HCT116 (cell line): ENCODE measurements around the gene DNMT3A. TPM values are rescaled to one million over a fixed set of nuclear protein-coding genes. Genes with fewer than 3 reads are reported as not detected.

Experiments
- ATAC-seq: fragments of 200-7000 bp; cut with Tn5 transposase; 2 replicates; pipeline ENCODE4 v1.9.1; 2020; ENCODE audit warnings: mild to moderate bottlenecking, moderate library complexity
- BruUV-seq: library from RNA; stranded (reverse); fragments of 400-500 nt; replicated peaks from 2 replicates; lab custom pipeline; 2021; lab: Mats Ljungman, UMichigan
- CTCF ChIA-PET: fragments of 300-600 bp; sonication (Branson Sonifier 250); formaldehyde crosslinking; loops from one replicate; lab custom pipeline; 2021; ENCODE audit warnings: antibody characterized with exemption; lab: Charles Lee
- POLR2A ChIA-PET: fragments of 300-600, 350-600 bp; sonication (Branson Sonifier 250); formaldehyde crosslinking; loops from one replicate; lab custom pipeline; 2021; ENCODE audit warnings: antibody characterized with exemption; lab: Charles Lee
- RAD21 ChIA-PET, 2 experiments: fragments of 300-600 bp; sonication (Branson Sonifier 250); formaldehyde crosslinking; loops; one replicate each; lab custom pipeline; 2023; ENCODE audit warnings: low total read pairs in 2 of 2; ENCODE audit not compliant: uncharacterized antibody in 2 of 2, unreplicated experiment in 2 of 2, low non-redundant PET in 1 of 2; lab: Charles Lee
- DNase-seq: peaks from one replicate; pipeline ENCODE4 v3.0.0-alpha.2; 2010; ENCODE audit warnings: low read depth, low spot score
- H2AFZ ChIP-seq: fragments of 200-600 bp; shearing (Covaris generic), sonication (generic); 2 replicates; pipeline ENCODE4 v1.6.1; 2017; ENCODE audit warnings: low read depth, mixed run types, mixed read lengths, antibody characterized with exemption, low read length; ENCODE audit not compliant: poor library complexity, severe bottlenecking
- H3K27ac ChIP-seq: 2 replicates; pipeline ENCODE4 v1.5.1; 2012; ENCODE audit warnings: low read depth, low read length
- H3K27me3 ChIP-seq: fragments of 200-600 bp; sonication (generic); 2 replicates; pipeline ENCODE4 v1.6.1; 2016; ENCODE audit warnings: mixed run types, low read length, mixed read lengths; ENCODE audit not compliant: insufficient read depth
- H3K36me3 ChIP-seq, 2 experiments: fragments of 200-500 bp in 1 of 2; fragments of 200-600 bp in 1 of 2; sonication (Bioruptor generic) in 1 of 2; sonication (generic) in 1 of 2; 2 replicates each; pipeline versions ENCODE4 v1.5.1 to v1.6.1; 2014 to 2016; ENCODE audit warnings: low read length in 2 of 2, inconsistent platforms in 1 of 2, mixed read lengths in 1 of 2, mixed run types in 1 of 2; ENCODE audit not compliant: insufficient read depth in 2 of 2, control insufficient read depth in 1 of 2
- H3K4me1 ChIP-seq, 2 experiments: fragments of 200-600 bp in 1 of 2; sonication (generic) in 1 of 2; 2 replicates each; pipeline versions ENCODE4 v1.5.1 to v1.6.1; 2012 to 2017; ENCODE audit warnings: low read length in 2 of 2, inconsistent platforms in 1 of 2, mild to moderate bottlenecking in 1 of 2, mixed read lengths in 1 of 2, mixed run types in 1 of 2, moderate library complexity in 1 of 2; ENCODE audit not compliant: insufficient read depth in 2 of 2, control insufficient read depth in 1 of 2
- H3K4me2 ChIP-seq: fragments of 200-600 bp; sonication (generic); 2 replicates; pipeline ENCODE4 v1.6.1; 2017; ENCODE audit warnings: mixed run types, low read length, mixed read lengths
- H3K4me3 ChIP-seq, 2 experiments: fragments of 200-600 bp in 1 of 2; sonication (generic) in 1 of 2; replicated peaks in 1 of 2; 2 replicates each; pipeline ENCODE4 v1.5.1; 2011 to 2016; ENCODE audit warnings: low read length in 2 of 2, control low read depth in 1 of 2, low read depth in 1 of 2, mild to moderate bottlenecking in 1 of 2, mixed read lengths in 1 of 2, mixed run types in 1 of 2
- H3K79me2 ChIP-seq: fragments of 200-600 bp; sonication (generic); 2 replicates; pipeline ENCODE4 v1.6.1; 2017; ENCODE audit warnings: mild to moderate bottlenecking, mixed run types, low read length, moderate library complexity, mixed read lengths; ENCODE audit not compliant: insufficient read depth
- H3K9ac ChIP-seq: fragments of 200-600 bp; sonication (generic); 2 replicates; pipeline ENCODE4 v1.6.1; 2016; ENCODE audit warnings: low read length, mixed read lengths
- H3K9me2 ChIP-seq: fragments of 200-600 bp; sonication (generic), shearing (Covaris generic); 2 replicates; pipeline ENCODE4 v1.6.1; 2017; ENCODE audit warnings: mixed run types, mild to moderate bottlenecking, moderate library complexity; ENCODE audit not compliant: insufficient read depth
- H3K9me3 ChIP-seq, 2 experiments: fragments of 200-500 bp in 1 of 2; fragments of 200-600 bp in 1 of 2; sonication (Bioruptor generic) in 1 of 2; sonication (generic) in 1 of 2; 2 replicates each; pipeline ENCODE4 v1.6.1; 2014 to 2017; ENCODE audit warnings: low read length in 2 of 2, mixed read lengths in 2 of 2, inconsistent platforms in 1 of 2, low read depth in 1 of 2, mild to moderate bottlenecking in 1 of 2, mixed run types in 1 of 2, moderate library complexity in 1 of 2; ENCODE audit not compliant: control insufficient read depth in 1 of 2, insufficient read depth in 1 of 2
- H4K20me1 ChIP-seq: fragments of 200-600 bp; sonication (generic), shearing (Covaris generic); 2 replicates; pipeline ENCODE4 v1.6.1; 2017; ENCODE audit warnings: mixed run types, mild to moderate bottlenecking, moderate library complexity; ENCODE audit not compliant: insufficient read depth
- ATF3 ChIP-seq: IDR thresholded peaks from 2 replicates; pipeline ENCODE4 v1.6.1; 2012
- CTCF ChIP-seq, 3 experiments: fragments of 200-600 bp in 1 of 3; sonication (generic) in 1 of 3; IDR thresholded peaks in 2 of 3; conservative IDR thresholded peaks in 1 of 3; 2 replicates each; pipeline ENCODE4 v1.5.1; 2012 to 2017; ENCODE audit warnings: low read depth in 2 of 3, low read length in 2 of 3, antibody characterized with exemption in 1 of 3, borderline replicate concordance in 1 of 3, control low read depth in 1 of 3, mild to moderate bottlenecking in 1 of 3, mixed read lengths in 1 of 3, mixed run types in 1 of 3, moderate library complexity in 1 of 3; ENCODE audit not compliant: insufficient read depth in 1 of 3
- EGR1 ChIP-seq: IDR thresholded peaks from 2 replicates; pipeline ENCODE4 v1.6.1; 2012; ENCODE audit warnings: low read depth
- FOSL1 ChIP-seq: IDR thresholded peaks from 2 replicates; pipeline ENCODE4 v1.6.1; 2012; ENCODE audit warnings: low read depth
- JUND ChIP-seq: IDR thresholded peaks from 2 replicates; pipeline ENCODE4 v1.6.1; 2012
- POLR2A ChIP-seq: IDR thresholded peaks from 2 replicates; pipeline ENCODE4 v1.7.0; 2011; ENCODE audit warnings: borderline replicate concordance; ENCODE audit not compliant: insufficient read depth, insufficient read length; ENCODE audit errors: extremely low read depth
- RAD21 ChIP-seq: IDR thresholded peaks from 2 replicates; pipeline ENCODE4 v1.6.1; 2012; ENCODE audit warnings: low read depth, mild to moderate bottlenecking
- SP1 ChIP-seq: IDR thresholded peaks from 2 replicates; pipeline ENCODE4 v1.6.1; 2012; ENCODE audit warnings: low read depth
- SRF ChIP-seq: IDR thresholded peaks from 2 replicates; pipeline ENCODE4 v1.6.1; 2012; ENCODE audit warnings: low read depth
- ZFX ChIP-seq: fragments of 450-650 bp; IDR thresholded peaks from 2 replicates; pipeline ENCODE4 v1.6.1; 2017
- intact Hi-C: fragments of 100-400 bp; cut with micrococcal nuclease; formaldehyde crosslinking; loops from 2 replicates; pipeline ENCODE4 v1.10.0; 2022
- total RNA-seq: library from RNA; stranded (reverse); gene quantifications from one replicate; pipeline ENCODE4 v1.2.1, GENCODE V29; 2021; ENCODE audit not compliant: unreplicated experiment

Gene DNMT3A
- total RNA-seq, 1 experiment from 2014 or later = 14.3 TPM

DNA sequence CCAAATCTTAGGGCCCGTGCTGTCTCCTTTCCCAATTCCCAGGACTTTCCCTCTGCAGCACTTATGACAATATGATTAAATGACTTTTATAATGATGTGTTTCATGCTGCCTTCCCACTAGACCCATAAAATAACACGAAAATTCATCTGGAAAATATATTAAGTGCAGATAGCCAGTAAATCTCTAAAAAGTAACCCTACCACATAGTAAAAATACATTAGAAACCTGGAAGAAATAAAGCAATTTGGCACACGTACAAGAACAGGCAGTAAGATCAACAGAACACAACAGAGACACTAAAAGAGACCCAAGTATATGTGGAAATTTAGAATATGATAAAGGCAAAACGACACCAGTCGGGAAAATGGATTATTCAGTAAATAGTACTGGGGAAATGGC, 143.1 kb downstream of the DNMT3A start:
- no TSS peak for BruUV-seq
- Histone ChIP-seq H2AFZ (no peak overlapping the region), H3K36me3 (no peaks in the 10 kb centered on the region), H3K27me3 (no peaks in the 10 kb centered on the region), H3K27ac (no peak overlapping the region), H3K9ac (no peak overlapping the region), H3K4me1 (0 out of 4 replicates have a peak, but pooled peaks cover 0 to 4% of the 10 kb centered on the region in 2 experiments), H3K4me3 (no peak overlapping the region), H3K9me2 (no peaks in the 10 kb centered on the region), H3K4me2 (no peak overlapping the region), H3K9me3 (no peaks in the 10 kb centered on the region), H3K79me2 (no peaks in the 10 kb centered on the region), H4K20me1 (no peaks in the 10 kb centered on the region)
- ATAC-seq = no peak
- no peak for DNase-seq
- RAD21 ChIA-PET = no interaction called here
- POLR2A ChIA-PET = no interaction called here
- TF ChIP-seq SP1 (no peak), POLR2A (no peak)
- intact Hi-C loops = loop anchor here (5.0 kb wide), 1 partner anchor 371 kb away; no protein-coding TSS in a partner anchor
- CTCF ChIA-PET = no interaction called here

DNA sequence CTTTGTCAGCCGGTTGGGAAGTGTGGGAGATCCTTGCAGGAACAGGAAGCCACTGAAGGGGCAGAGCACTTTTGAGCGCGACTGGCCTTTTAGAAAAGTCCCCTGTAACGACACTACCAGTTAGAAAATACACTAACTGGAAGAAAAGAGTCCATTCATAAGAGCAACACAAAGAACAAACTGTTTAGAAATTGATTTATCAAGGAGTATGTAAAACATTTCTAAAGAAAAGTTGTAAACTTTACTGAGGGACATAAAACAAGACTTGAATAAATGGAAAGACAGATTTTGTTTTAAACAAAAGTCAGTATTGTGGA, 143.6 kb downstream of the DNMT3A start:
- no peak overlapping the region for H3K4me2 ChIP-seq
- H3K36me3 ChIP-seq = no peaks in the 10 kb centered on the region
- no peak overlapping the region for H3K27ac ChIP-seq
- ATAC-seq = no peak
- no peaks in the 10 kb centered on the region for H3K9me3 ChIP-seq
- no peak overlapping the region for H3K9ac ChIP-seq
- 0 out of 4 replicates have a peak, but pooled peaks cover 0 to 4% of the 10 kb centered on the region in 2 experiments for H3K4me1 ChIP-seq
- CTCF ChIA-PET = no interaction called here
- no peaks in the 10 kb centered on the region for H4K20me1 ChIP-seq
- intact Hi-C loops = loop anchor here (5.0 kb wide), 1 partner anchor 371 kb away; no protein-coding TSS in a partner anchor
- DNase-seq = no peak
- H3K9me2 ChIP-seq = no peaks in the 10 kb centered on the region
- no peak overlapping the region for H3K4me3 ChIP-seq
- POLR2A ChIA-PET = no interaction called here
- H3K27me3 ChIP-seq = no peaks in the 10 kb centered on the region
- H2AFZ ChIP-seq = no peak overlapping the region
- TF ChIP-seq SRF (no peak), POLR2A (no peak), EGR1 (no peak), JUND (no peak), ATF3 (no peak), ZFX (no peak), FOSL1 (no peak), CTCF (IDR thresholded peaks at IDR 0.05 in 2 of 3, conservative IDR thresholded peaks at IDR 0.05 in 1 of 3; ENCODE audit: borderline replicate concordance in 1 of 3, insufficient read depth in 1 of 3, low read depth in 2 of 3, low read length in 2 of 3) (no peak), RAD21 (no peak)
- no TSS peak for BruUV-seq
- RAD21 ChIA-PET = no interaction called here
- H3K79me2 ChIP-seq = no peaks in the 10 kb centered on the region
